Smooth muscle cell (in vitro differentiated cells): ENCODE results near the gene MAD1L1. TPM values are rescaled to one million over a fixed set of nuclear protein-coding genes. Genes with fewer than 3 reads are reported as not detected.

ENCODE experiments used
- DNase-seq: peaks from one replicate; lab custom pipeline; 2025; ENCODE audit not compliant: unreplicated experiment; lab: John Stamatoyannopoulos, UW
- H2AFZ ChIP-seq: fragments of 200-600 bp; sonication (generic); 2 replicates; pipeline ENCODE4 v1.6.0; 2016; ENCODE audit warnings: antibody characterized with exemption, low read depth, mild to moderate bottlenecking
- H3F3A ChIP-seq: fragments of 200-600 bp; sonication (generic); 2 replicates; pipeline ENCODE4 v1.6.0; 2017; ENCODE audit warnings: antibody characterized with exemption, low read depth
- H3K27ac ChIP-seq: fragments of 200-600 bp; sonication (generic); 2 replicates; pipeline ENCODE4 v1.5.1; 2016; ENCODE audit warnings: low read depth, mild to moderate bottlenecking
- H3K27me3 ChIP-seq: fragments of 200-600 bp; sonication (generic); 2 replicates; pipeline ENCODE4 v1.6.1; 2016; ENCODE audit warnings: low read depth, mild to moderate bottlenecking
- H3K36me3 ChIP-seq: fragments of 200-600 bp; sonication (generic); 2 replicates; pipeline ENCODE4 v1.5.1; 2016; ENCODE audit warnings: low read depth
- H3K4me1 ChIP-seq: fragments of 200-600 bp; sonication (generic); 2 replicates; pipeline ENCODE4 v1.5.1; 2016; ENCODE audit warnings: low read depth
- H3K4me2 ChIP-seq: fragments of 200-600 bp; sonication (generic); 2 replicates; pipeline ENCODE4 v1.6.0; 2016; ENCODE audit warnings: mild to moderate bottlenecking
- H3K4me3 ChIP-seq: fragments of 200-600 bp; sonication (generic); 2 replicates; pipeline ENCODE4 v1.5.1; 2016; ENCODE audit warnings: mild to moderate bottlenecking
- H3K79me2 ChIP-seq: fragments of 200-600 bp; sonication (generic); 2 replicates; pipeline ENCODE4 v1.6.0; 2016; ENCODE audit warnings: low read depth, mild to moderate bottlenecking
- H3K9ac ChIP-seq: fragments of 200-600 bp; sonication (generic); 2 replicates; pipeline ENCODE4 v1.6.0; 2016; ENCODE audit warnings: low read depth
- H3K9me3 ChIP-seq: fragments of 200-600 bp; sonication (generic); replicated peaks from 2 replicates; pipeline ENCODE4 v1.5.1; 2016; ENCODE audit warnings: low read depth
- H4K20me1 ChIP-seq: fragments of 200-600 bp; sonication (generic); 2 replicates; pipeline ENCODE4 v1.6.0; 2016; ENCODE audit warnings: low read depth
- CTCF ChIP-seq: fragments of 200-600 bp; sonication (generic); IDR thresholded peaks from 2 replicates; pipeline ENCODE4 v1.5.1; 2017; ENCODE audit warnings: borderline replicate concordance, mild to moderate bottlenecking, antibody characterized with exemption; ENCODE audit not compliant: insufficient read depth, poor library complexity, severe bottlenecking
- WGBS: methylation state at CpG from one replicate; pipeline ENCODE4 v1.1.7; 2016; ENCODE audit warnings: low lambda C conversion rate; 5-methylcytosine and 5-hydroxymethylcytosine counted together
- polyA plus RNA-seq: library from polyadenylated mRNA; unstranded; fragments of >200 nt; fragmentation: Nextera tagmentation; extraction: Ambion mirVana; gene quantifications from 2 replicates; pipeline ENCODE4 v1.2.1, GENCODE V29; 2016
- total RNA-seq: library from RNA; depleted of rRNA; stranded (reverse); fragments of >200 nt; gene quantifications from 2 replicates; pipeline ENCODE4 v1.2.3, GENCODE V29; 2014

The MAD1L1 gene
- total and polyA plus RNA-seq, 2 experiments from 2014 or later, result 33.4 to 60.7 TPM

- H3K27ac ChIP-seq, result peak overlapping the region; percentile 74
- no peak overlapping the region for H3K4me3 ChIP-seq
- H4K20me1 ChIP-seq, result peaks cover 7% of the 10 kb centered on the region
- no peaks in the 10 kb centered on the region for H3K36me3 ChIP-seq
- no peak for TF ChIP-seq CTCF
- H3K4me2 ChIP-seq, result no peak overlapping the region
- no peaks in the 10 kb centered on the region for H3K79me2 ChIP-seq
- no peak for DNase-seq
- H3K4me1 ChIP-seq, result no peaks in the 10 kb centered on the region
- no peaks in the 10 kb centered on the region for H3K27me3 ChIP-seq
- WGBS, result 54% methylated on average over 15 of the region's 15 CpGs
- peaks cover 5% of the 10 kb centered on the region for H3F3A ChIP-seq
- H3K9ac ChIP-seq, result no peak overlapping the region
- H2AFZ ChIP-seq, result no peak overlapping the region
- no peaks in the 10 kb centered on the region for H3K9me3 ChIP-seq
These were observed 271.0 kb downstream of the MAD1L1 start for GRCh38 chr7:1961701-1962276.

DNA sequence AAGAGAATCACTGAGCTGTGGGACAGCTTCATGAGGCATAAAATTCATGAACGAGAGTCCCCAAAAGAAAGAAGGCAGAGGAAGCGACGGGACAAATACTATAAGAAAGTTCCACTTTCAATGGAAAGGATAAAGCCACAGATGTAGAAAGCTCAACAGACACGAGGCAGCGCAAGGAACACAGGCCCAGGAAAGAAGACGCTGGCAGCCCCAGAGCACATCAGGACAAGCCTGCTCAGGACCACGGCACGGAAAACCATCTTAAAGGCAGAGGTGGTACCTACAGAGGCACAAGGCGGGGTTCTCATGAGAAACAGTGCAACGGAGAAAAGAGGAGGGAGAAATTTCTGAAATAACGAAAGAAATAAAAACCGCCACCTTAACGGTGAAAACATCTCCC lies 273.4 kb downstream of the MAD1L1 start:
- H2AFZ ChIP-seq, result no peak overlapping the region
- H3K27ac ChIP-seq, result no peak overlapping the region
- DNase-seq, result no peak
- 93% methylated on average over 13 of the region's 13 CpGs for WGBS
- H4K20me1 ChIP-seq, result peaks cover 7% of the 10 kb centered on the region
- H3K9me3 ChIP-seq, result no peaks in the 10 kb centered on the region
- H3K36me3 ChIP-seq, result no peaks in the 10 kb centered on the region
- no peaks in the 10 kb centered on the region for H3K27me3 ChIP-seq
- no peak overlapping the region for H3K4me2 ChIP-seq
- no peak overlapping the region for H3K9ac ChIP-seq
- peaks cover 5% of the 10 kb centered on the region for H3F3A ChIP-seq
- H3K4me3 ChIP-seq, result no peak overlapping the region
- no peaks in the 10 kb centered on the region for H3K4me1 ChIP-seq
- no peaks in the 10 kb centered on the region for H3K79me2 ChIP-seq
- no peak for TF ChIP-seq CTCF

DNA sequence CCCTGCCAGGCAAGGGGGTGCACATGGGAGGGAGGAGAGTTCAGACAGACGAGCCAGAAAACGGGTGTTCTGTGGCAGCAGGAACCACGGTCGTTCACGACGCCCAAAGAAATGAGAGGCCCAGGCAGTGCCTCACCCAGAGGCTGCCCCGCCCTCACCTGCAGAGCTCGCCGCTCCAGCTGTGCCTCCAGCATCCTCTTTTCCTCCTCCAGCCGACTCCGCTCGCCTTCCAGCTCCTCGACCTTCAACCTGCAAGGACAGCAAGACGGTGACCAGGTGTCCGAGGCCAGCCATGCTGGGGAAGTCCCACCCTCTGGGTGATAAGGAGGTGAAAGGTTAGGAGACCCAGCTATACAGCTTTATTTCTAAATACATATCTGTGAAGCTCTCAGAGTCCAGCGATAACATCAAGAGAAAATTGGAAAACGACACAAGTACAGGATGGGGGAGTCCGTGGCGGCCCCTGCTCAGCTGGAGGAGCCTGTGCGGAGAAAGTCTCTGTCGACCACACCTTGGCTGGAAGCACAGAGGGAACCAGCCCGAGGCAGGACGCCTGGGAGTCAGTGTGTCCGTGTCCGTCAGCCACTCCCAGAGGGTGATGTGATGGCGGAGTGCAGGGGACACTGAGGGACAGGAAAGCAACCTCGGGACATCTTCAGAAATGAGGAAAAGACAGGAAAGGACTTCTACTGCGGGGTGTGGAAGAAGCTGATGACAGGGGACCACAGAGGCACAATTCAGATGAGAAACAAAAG lies 275.1 kb downstream of the MAD1L1 start:
- Histone ChIP-seq H4K20me1 (peaks cover 7% of the 10 kb centered on the region), H3K36me3 (no peaks in the 10 kb centered on the region), H3K9me3 (no peaks in the 10 kb centered on the region), H3K27ac (no peak overlapping the region), H3K79me2 (no peaks in the 10 kb centered on the region), H3K9ac (no peak overlapping the region), H3K27me3 (no peaks in the 10 kb centered on the region), H3K4me2 (no peak overlapping the region), H3K4me1 (no peaks in the 10 kb centered on the region), H3K4me3 (no peak overlapping the region), H3F3A (peaks cover 5% of the 10 kb centered on the region), H2AFZ (no peak overlapping the region)
- no peak for DNase-seq
- WGBS, result 92% methylated on average over 27 of the region's 28 CpGs
- no peak for TF ChIP-seq CTCF
